GM18508 (cell line): Measurements from ENCODE around the gene THSD4.
"Not testable (repeated sequence)": the region's sequence is repeated elsewhere in the genome, so short reads cannot be mapped to it uniquely, and the experiment has no call there.

Source experiments
- ATAC-seq: cut with Tn5 transposase; IDR thresholded peaks from one replicate; pipeline ENCODE4 v1.9.1; 2021; ENCODE audit warnings: moderate number of reproducible peaks; ENCODE audit not compliant: insufficient read depth, unreplicated experiment

The THSD4 gene

DNA sequence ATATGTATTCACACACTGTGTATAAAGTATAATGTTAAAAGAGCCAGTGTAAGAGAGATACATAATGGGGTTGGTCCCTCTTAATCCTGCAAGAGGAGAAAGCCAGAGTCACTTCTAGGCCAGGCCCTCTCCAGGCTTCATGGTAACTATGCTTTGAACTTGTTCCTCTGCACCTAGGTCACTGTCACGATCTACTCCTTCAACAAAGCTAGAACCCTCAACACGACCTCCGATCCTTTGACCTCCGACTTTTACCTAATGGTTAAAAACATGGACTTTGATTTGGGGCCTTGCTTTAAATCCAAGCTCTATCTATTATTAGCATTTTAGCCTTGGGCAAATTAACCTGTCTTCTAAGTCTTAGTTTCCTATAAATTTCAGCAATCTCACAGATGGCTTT, 541.2 kb downstream of the THSD4 start:
- no peak for ATAC-seq

DNA sequence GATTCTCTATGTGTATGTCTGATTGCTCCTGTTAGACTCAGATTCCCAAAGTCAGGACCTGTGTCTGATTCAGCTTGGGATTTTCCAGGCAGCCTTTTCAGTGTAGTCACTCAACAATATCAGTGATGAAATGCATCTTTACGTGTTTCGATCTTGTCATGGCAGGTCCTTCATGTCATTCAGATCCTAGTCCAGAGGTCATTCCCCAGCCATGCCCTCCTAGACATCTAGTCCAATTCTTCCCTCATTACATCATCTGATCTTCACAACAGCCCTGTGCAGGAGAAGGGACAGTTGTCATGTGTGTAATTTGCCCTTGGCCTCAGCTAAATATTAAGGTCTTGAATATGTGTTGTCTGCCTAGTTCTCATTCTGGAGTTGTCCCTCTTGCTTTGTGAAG, 541.9 kb downstream of the THSD4 start:
- ATAC-seq = no peak

DNA sequence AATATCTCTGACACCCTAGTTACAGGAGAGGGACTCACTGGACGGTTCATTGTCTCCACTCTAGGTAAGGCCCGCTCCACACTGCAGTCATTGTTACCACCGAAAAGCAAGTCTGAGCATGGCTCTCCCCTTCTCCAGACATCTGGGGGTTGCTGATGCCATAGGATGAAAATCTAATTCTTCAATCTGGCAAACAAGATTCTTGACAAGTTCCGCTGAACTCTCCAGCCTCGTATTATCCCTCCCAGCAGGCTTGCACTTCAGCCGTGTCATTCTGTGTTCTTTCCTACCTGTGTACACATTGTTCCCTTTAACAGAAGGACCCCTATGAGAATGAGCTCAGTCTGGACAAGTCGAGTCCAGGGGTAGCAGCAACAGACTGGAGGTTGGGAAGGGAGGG, 542.8 kb downstream of the THSD4 start:
- no peak for ATAC-seq

DNA sequence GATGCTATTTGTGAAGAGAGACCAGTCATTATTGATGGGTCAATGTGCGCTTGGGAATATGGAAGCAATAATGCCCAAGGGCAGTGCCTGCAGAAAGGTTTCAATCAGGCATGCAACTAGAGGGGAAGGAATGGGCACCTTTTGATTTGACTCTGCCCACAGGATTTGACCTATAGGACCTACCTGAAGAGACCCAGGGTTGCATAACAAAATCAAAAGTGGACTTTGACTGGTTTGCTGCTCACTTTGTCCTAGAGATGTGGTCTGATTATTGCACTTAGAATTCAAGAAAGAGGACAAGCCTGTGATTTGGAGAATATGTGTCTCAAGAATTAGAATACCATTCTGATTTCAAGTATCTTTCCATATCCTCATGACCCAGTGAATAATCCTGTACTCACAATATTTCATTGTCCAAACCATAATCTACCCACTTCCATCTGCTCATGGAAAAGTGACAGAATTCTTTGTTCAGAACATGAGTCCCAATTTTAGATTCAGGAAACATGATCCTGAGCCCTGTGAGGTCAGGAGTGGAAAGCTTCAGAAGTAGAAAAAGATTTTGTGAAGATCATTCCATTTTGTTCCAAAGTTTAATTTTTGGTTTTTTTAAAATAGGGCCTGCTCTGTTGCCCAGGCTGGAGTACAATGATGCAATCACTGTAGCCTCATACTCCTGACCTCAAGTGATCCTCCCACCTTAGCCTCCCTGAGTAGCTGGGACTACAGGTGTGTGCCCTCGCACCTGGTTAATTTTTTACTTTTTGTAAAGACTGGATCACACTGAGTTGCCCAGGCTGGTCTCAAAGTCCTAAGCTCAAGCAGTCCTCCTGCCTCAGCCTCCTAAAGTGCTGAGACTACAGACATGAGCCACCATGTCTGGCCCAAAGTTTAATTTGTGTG, 543.8 kb downstream of the THSD4 start:
- no peak for ATAC-seq

DNA sequence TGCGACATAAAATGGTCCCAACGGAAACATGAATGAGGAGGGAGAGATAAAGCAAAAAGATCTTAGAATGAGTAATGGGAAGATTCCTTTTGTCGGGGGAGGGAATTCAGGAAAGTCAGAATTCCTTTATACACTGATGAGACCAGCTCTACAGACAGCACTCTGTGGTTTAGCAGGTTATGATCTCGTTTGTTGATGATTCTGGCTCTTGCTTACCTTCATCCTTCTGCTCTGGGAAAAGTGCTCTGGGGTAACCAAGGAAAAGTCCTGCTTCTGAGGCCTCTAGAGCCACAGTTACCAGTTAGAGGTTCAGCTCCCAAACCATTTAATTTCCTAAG, 544.4 kb downstream of the THSD4 start:
- ATAC-seq = no peak

DNA sequence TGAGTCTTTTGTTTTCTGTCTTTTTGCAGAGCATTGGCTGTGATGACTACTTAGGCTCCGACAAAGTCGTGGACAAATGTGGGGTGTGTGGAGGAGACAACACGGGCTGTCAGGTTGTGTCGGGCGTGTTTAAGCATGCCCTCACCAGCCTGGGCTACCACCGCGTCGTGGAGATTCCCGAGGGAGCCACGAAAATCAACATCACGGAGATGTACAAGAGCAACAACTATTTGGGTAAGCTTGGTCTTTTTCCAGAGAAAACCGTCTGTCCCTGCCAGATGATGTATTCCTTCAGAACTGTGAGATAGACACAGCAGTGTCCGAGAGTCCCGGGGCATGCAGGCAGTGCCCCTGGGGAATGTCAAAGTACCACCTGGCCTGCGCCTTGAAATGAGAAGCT, 545.2 kb downstream of the THSD4 start:
- ATAC-seq = no peak

DNA sequence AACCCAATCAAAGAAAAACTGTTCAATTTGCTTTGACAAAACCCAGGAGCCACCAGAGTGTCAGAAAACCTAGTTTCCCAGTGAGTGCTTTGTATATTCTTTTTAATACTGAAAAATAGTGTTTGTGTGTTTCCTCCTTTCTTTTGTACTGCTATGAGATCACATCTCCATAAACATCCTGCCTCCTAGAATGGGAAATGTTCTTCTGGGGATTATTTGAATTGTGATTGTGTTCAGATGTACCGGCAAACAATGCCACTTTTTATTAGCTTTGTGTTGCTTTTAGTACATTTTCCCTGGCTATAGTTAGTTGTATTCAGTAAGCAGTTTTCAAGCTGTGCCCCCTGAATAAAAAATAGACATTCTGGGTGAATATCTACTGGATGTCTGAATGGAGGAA, 547.0 kb downstream of the THSD4 start:
- no peak for ATAC-seq

DNA sequence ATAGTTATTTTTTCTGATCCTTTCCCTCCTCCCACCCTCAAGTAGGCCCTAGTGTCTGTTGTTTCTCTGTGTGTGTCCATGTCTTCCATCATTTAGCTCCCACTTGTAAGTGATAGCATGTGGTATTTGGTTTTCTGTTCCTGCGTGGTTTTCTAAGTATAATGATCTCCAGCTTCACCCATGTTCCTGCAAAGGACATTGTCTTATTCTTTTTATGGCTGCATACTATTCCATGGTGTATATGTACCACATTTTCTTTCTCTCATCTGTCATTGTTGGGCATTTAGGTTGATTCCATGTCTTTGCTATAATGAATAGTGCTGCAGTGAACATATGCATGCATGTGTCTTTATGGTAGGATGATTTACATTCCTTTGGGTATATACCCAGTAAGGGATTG, 549.4 kb downstream of the THSD4 start:
- ATAC-seq = no peak

DNA sequence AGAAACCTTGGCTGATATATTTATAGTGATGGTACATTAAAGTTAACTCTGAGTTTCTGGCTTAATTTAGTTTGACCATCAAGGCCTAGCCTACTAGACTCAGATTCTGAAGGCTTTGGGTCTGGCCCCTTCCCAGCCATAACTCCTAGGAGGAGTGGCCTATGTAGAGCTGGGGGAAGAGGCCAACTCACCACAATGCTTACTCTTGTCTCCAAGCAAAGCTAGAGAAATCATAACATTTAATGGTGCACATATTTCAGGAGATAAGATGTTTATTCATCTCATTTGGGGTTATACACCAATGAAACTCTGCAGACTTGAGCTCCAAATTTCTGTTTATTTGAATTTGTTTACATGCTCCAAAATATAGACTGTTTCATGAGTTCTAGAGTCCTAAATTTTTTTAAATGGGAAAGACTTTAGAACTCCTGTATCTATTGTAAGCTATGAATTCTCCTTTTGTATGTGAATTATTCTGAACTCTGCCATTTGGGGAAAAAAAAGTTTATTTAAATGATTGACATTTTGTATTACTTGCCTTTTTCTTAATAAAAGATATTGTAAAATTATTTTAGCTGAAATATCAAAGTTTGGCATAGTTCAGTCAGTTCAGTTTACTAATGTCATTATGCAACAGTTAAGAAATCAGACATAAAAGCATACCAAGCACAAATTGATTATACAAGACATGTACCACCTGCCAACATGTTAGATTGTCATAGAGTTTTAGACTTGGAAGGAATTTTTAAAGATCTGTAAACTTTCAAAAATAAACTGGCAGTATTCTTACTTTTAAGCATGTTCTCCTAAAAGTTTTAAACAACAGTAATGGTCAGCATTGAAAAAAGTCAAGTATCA, 551.7 kb downstream of the THSD4 start:
- no peak for ATAC-seq

DNA sequence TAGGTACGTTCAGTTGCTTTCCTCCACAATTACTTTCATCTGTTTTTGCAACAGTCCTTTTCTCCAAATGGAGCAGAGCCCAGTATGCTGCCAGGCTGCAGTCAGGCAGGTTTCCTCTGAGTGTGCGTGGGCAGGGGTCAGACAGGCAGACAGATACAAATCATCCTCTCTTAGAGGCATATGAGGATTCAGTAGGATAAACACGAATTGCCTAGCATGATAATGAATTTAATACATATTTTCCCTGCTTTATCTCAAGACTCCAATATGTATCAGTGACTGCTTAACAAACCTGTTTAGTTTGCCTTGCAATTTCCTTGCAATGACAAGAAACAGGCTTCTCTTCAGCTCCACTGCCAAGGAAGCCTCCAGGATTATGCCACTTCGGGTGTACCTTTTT, 554.4 kb downstream of the THSD4 start:
- no peak for ATAC-seq

DNA sequence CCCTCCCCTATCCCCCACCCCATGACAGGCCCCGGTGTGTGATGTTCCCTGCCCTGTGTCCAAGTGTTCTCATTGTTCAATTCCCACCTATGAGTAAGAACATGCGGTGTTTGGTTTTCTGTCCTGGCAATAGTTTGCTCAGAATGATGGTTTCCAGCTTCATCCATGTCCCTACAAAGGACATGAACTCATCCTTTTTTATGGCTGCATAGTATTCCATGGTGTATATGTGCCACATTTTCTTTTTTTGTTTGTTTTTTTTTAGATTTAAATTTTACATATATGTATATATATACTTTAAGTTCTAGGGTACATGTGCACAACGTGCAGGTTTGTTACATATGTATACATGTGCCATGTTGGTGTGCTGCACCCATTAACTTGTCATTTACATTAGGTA, 555.0 kb downstream of the THSD4 start:
- not testable (repeated sequence) for ATAC-seq

DNA sequence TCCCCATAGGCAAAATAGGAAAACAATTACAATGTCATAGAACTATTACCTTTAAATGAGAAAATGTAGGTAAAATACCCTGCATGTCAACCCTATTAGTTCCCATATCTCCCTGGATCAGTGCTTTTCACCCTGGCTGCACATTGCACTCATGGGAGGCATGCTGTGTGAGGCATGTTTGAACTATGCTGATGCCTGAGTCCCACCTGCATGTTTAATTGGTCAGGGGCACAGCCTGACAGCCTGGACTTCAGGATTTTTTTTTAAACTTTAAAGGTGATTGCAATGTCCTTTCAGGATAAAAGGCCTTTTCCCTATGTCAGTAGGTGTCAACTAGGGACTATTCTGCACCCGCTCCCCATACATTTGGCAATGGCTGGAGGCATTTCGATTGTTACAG, 559.1 kb downstream of the THSD4 start:
- ATAC-seq = no peak

DNA sequence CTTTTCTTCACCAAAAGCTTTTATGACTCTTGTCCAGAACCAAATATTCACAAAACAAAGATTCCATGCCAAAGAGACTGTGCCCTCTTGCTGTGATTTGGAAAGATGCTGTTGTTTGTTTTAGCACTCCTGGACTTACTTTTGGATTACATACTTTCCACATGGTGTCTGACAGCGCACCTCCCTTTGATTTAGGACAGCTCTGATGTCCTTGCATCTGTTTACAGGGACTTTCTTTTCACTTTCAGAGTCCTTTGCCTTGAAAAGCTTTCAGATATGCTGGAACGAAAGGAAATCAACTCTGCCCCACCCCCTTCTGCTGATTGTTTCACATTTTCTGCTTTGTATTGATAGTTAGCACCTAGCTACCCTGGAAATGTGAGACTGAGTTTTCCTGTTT, 562.1 kb downstream of the THSD4 start:
- ATAC-seq = no peak

DNA sequence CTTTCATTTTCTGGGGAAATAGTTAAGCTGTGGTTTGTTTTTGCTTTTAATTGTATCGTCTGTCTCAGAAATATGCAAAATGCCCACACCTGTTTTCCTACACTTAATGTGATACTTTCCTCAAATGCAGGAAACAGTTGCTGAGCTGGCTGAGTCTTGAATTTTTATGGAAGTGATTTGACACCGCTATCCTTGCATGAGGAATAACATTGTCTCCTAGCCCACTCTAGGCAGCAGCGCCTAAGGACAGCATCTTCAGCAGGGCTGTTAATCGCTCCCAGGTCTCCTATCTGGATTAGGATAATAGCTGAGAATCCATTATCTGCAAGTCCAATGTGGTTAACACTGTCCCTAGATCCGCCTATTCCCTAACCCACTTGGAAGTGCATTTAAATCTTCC, 562.5 kb downstream of the THSD4 start:
- ATAC-seq = no peak

DNA sequence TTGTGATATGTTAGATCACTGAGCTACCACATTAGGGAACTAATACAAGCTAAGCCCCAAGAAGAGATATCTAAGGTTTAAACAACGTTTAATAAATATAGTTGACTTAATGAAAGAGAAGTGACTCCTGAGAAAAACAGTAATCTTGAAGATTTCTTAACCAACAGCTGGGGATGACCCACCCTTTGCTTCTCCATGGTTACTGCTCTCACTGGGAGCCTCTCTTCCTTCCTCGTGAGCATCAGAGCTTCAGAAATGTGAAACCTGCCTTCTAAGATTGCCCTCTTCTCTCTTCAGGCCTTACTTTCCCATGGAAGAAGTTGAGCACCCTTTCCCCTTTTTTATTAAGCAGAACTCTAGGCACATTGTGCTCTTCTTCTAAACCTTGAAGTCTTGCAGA, 562.9 kb downstream of the THSD4 start:
- no peak for ATAC-seq

DNA sequence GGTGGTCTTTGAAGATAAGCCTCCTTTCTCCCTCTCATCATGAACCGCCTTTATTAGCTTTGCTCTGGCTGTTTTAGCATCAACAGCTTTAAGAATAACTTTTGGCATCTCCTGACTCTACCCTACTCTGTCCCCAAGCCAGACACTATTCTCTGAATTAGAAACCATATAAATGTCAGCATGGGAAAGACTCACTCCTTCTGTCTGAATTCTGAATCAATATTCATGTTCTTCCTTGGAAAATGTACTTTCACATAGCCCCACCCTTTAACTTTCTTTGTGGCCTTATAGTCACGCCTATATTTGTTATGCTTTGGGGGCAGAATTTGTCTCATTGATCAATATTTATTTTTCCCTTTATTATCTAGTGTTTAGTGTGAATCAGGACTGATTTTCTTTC, 563.3 kb downstream of the THSD4 start:
- no peak for ATAC-seq

DNA sequence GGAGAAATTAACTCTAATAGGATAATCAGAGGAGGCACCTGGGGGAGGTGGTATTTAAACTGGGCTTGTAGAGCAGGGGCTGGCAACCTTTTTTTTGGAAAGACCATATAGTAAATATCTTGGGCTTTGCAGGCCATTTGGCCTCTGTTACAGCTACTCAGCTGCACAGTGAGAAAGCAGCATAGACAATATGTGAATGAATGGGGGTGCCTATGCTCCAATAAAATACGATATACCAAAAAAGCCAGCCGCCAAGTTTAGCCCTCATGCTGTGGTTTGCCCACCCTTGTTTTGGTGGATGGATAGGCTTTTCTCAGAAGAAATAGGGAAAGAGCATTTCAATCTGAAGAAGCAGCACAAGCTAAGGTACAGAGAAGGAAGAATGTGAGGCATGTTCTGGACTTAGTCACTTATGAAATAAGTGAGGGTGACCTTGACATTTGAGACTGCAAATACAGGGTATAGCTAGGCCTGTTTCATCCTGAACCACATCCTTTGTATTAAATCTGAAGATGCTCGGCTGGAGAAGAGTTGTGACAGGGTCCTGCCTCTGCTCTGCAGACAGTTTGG, 564.0 kb downstream of the THSD4 start:
- ATAC-seq = no peak

DNA sequence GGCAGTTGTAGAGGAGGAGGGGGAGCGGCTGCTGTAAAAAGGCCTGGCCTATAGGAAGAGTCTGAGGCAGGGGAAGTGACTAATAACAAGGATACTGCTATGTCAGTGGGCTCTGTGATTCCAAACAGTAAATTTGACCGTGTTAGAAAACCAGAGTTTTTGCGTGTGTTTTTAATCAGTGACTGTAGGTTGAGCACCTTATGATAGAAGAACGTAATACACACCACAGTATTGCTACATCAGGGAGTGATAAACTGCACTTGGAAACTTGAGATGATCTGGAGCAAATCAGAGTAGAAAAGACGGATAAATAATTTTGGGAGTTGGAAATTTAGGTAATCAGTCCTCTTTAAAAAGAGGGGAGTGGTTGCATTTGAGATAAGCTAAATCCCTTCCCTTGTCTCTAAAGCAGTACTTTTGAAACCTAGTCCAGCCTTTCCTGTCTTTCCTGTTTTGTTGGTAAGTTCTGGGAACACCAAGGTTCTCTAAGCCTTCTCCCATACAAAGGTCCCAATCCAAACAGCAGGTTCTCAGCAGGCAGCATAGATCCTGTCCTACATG, 564.6 kb downstream of the THSD4 start:
- ATAC-seq = no peak

DNA sequence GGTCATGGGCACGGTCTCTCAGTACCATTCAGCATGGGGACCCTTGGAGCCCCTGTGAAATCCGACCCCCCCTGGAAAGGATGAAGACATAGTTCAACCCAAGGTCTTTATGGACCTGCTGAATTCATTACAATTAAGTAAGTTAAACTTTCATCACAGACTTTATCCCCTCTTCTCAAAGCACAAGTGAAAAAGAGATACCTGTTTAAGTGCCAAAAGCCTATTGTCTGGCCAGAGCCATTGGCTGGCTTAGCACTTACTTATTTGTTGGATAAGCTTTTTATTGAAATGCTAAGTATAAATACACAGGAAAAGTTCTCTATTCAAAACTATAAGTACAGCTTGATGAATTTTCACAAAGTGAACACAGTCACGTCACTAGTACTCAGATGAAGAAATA, 566.7 kb downstream of the THSD4 start:
- no peak for ATAC-seq

DNA sequence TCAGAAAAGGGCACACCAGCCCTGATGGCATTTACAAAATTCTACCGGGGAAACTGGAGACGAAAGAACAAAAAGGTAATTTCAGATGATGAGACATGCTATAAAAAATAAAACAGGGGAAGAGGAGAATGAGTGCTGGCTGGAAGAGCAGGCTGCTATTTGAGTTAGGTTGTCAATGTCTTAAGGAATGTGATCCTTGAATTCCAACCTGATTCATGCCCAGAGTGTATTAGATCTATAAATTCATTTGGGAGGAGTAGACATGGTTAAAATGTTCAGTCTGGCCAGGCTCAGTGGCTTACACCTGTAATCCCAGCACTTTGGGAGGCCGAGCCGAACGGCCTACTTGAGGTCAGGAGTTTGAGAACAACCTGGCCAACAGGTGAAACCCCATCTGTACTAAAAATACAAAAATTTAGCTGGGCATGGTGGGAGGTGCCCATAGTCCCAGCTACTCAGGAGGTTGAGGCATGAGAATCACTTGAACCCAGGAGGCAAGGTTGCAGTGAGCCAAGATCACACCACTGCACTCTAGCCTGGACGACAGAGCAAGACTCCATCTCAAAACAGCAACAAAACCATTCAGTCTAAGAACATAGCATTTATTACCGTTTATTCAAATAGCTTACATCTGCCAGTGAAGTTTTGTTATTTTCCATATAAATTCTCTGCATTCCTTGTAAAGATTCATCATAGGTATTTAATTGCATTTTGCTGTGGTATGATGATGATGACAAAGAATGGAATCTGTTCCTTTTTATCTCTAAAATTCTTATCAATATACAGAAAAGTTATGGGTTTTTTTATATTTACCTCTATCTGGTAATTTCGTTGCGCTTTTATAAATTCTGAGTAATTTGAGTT, 568.4 kb downstream of the THSD4 start:
- ATAC-seq = no peak
